ENCODE measurements around the gene MCF2. TPM values are rescaled to one million over a fixed set of nuclear protein-coding genes. Genes with fewer than 3 reads are reported as not detected.

The MCF2 gene
- total RNA-seq, 1 experiment from 2014 or later, result 0.39 TPM

- Mint-ChIP-seq H3K36me3 (ENCODE audit: insufficient read depth in 1 of 3, low read depth in 3 of 3) (no peaks in the 10 kb centered on the region), H3K4me3 (no peak overlapping the region), H3K27ac (no peak overlapping the region), H3K9me3 (peaks cover 0 to 32% of the 10 kb centered on the region in 2 experiments; a peak in 2 of 5 replicates), H3K27me3 (ENCODE audit: low read depth) (no peaks in the 10 kb centered on the region), H3K4me1 (peaks cover 0 to 7% of the 10 kb centered on the region in 2 experiments; a peak in 2 of 4 replicates)
- Histone ChIP-seq H3K79me1 (ENCODE audit: insufficient read depth, low read depth, low read length, poor library complexity, severe bottlenecking) (no peaks in the 10 kb centered on the region), H3K4me1 (ENCODE audit: insufficient read depth, low read length) (no peaks in the 10 kb centered on the region), H4K91ac (ENCODE audit: insufficient read length, low read depth, low read length) (no peak overlapping the region), H2BK20ac (ENCODE audit: low read depth, low read length, poor library complexity, severe bottlenecking) (no peak overlapping the region), H3K9me3 (ENCODE audit: control insufficient read depth, low read depth, low read length) (no peaks in the 10 kb centered on the region), H2AK5ac (ENCODE audit: insufficient read length, low read length) (no peak overlapping the region), H3K4ac (ENCODE audit: low read depth, low read length) (no peak overlapping the region), H2BK120ac (ENCODE audit: low read depth, low read length, poor library complexity, severe bottlenecking) (no peak overlapping the region), H3K23ac (ENCODE audit: insufficient read length, low read depth, low read length) (no peak overlapping the region), H3K14ac (ENCODE audit: insufficient read depth, low read length) (no peak overlapping the region), H3K56ac (ENCODE audit: insufficient read length, low read depth, low read length) (no peak overlapping the region), H4K20me1 (ENCODE audit: control insufficient read depth, insufficient read depth, insufficient read length) (no peaks in the 10 kb centered on the region), H3K4me2 (ENCODE audit: insufficient read depth, insufficient read length, low read length) (no peak overlapping the region), H3K23me2 (ENCODE audit: insufficient read length, low read depth, low read length, poor library complexity, severe bottlenecking) (no peaks in the 10 kb centered on the region), H2AFZ (ENCODE audit: low read length) (no peak overlapping the region), H3K18ac (ENCODE audit: insufficient read length, low read depth, low read length) (no peak overlapping the region), H2BK5ac (ENCODE audit: insufficient read length, low read length) (no peak overlapping the region), H2BK12ac (ENCODE audit: insufficient read length, low read depth, low read length) (no peak overlapping the region), H3K27me3 (ENCODE audit: insufficient read depth, low read length) (no peaks in the 10 kb centered on the region), H3K27ac (ENCODE audit: insufficient read length, low read depth, low read length) (no peak overlapping the region), H3K9ac (ENCODE audit: extremely low read depth, insufficient read length, low read length) (no peak overlapping the region), H3K79me2 (ENCODE audit: insufficient read depth, low read length) (no peaks in the 10 kb centered on the region), H4K5ac (ENCODE audit: insufficient read length, low read depth, low read length) (no peak overlapping the region), H3T11ph (ENCODE audit: low read length) (no peak overlapping the region), H2BK15ac (ENCODE audit: low read depth, low read length) (no peak overlapping the region), H4K8ac (replicated peaks; ENCODE audit: insufficient read length, low read depth, low read length) (no peak overlapping the region)
- DNase-seq, result no peak
- no peak for TF ChIP-seq CTCF (conservative IDR thresholded peaks at IDR 0.05)
These were observed 147.7 kb downstream of the MCF2 start for GRCh38 chrX:139560221-139560620.
